KMS-11 (cell line): ENCODE measurements around the gene INTS15.

Experiments
- H2AFZ ChIP-seq: fragments of 200-600 bp; sonication (generic); 2 replicates; pipeline ENCODE4 v1.6.1; 2016; ENCODE audit warnings: antibody characterized with exemption, mixed run types, low read depth
- H3K27ac ChIP-seq: fragments of 200-600 bp; sonication (generic); 2 replicates; pipeline ENCODE4 v1.6.1; 2016; ENCODE audit warnings: mild to moderate bottlenecking, mixed run types
- H3K27me3 ChIP-seq: fragments of 200-600 bp; sonication (generic); 2 replicates; pipeline ENCODE4 v1.6.1; 2017; ENCODE audit warnings: mild to moderate bottlenecking, low read depth, mixed run types, moderate library complexity; ENCODE audit not compliant: insufficient read depth
- H3K36me3 ChIP-seq: fragments of 200-600 bp; sonication (generic); 2 replicates; pipeline ENCODE4 v1.6.1; 2017; ENCODE audit warnings: mild to moderate bottlenecking, mixed run types; ENCODE audit not compliant: insufficient read depth
- H3K4me1 ChIP-seq: fragments of 200-600 bp; sonication (generic); 2 replicates; pipeline ENCODE4 v1.6.1; 2016; ENCODE audit warnings: mild to moderate bottlenecking, low read depth, mixed run types; ENCODE audit not compliant: poor library complexity, severe bottlenecking
- H3K4me2 ChIP-seq: fragments of 200-600 bp; sonication (generic); 2 replicates; pipeline ENCODE4 v1.7.0; 2016; ENCODE audit warnings: mild to moderate bottlenecking, mixed run types
- H3K4me3 ChIP-seq: fragments of 200-600 bp; sonication (generic); IDR thresholded peaks from 2 replicates; pipeline ENCODE4 v1.6.1; 2017; ENCODE audit warnings: low read depth, low read length, mixed read lengths; ENCODE audit not compliant: insufficient read depth
- H3K79me2 ChIP-seq: fragments of 200-600 bp; sonication (generic); 2 replicates; pipeline ENCODE4 v1.6.1; 2016; ENCODE audit warnings: low read depth, mixed run types; ENCODE audit not compliant: insufficient read depth
- H3K9ac ChIP-seq: fragments of 200-600 bp; sonication (generic); 2 replicates; pipeline ENCODE4 v1.6.1; 2016; ENCODE audit warnings: mild to moderate bottlenecking, mixed run types
- H4K20me1 ChIP-seq: fragments of 200-600 bp; sonication (generic); 2 replicates; pipeline ENCODE4 v1.6.1; 2016; ENCODE audit warnings: mild to moderate bottlenecking, mixed run types; ENCODE audit not compliant: insufficient read depth
- CTCF ChIP-seq: fragments of 200-600 bp; sonication (generic); conservative IDR thresholded peaks from 2 replicates; pipeline ENCODE4 v1.6.1; 2017; ENCODE audit warnings: low read depth, mild to moderate bottlenecking, antibody characterized with exemption, low read length, moderate library complexity, mixed read lengths

Gene INTS15

DNA sequence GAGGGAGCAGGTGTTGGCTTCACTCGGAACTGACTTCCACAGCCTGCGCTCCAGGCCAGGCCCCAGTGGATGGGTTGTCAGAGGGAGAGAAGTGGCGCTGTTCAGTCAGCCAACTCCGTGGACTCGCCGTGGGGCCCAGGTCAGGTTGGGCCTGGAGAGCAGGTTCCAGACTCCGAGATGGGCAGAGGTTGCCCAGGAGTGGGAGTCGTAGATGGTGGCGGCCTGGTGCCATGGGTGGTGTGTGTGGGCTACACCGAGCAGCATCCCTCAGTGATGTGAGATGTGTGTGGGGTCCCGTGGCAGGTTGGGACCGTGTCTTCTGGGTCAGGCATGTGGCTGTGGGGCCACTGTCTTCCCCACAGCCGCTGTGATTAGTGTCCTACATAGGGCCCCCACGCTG is 57.7 kb downstream of the INTS15 start:
- no peaks in the 10 kb centered on the region; the same call in 1 of the 2 replicates for H3K36me3 ChIP-seq
- no peak overlapping the region for H3K9ac ChIP-seq
- no peaks in the 10 kb centered on the region for H3K4me1 ChIP-seq
- no peak overlapping the region for H3K27ac ChIP-seq
- H3K79me2 ChIP-seq, result no peaks in the 10 kb centered on the region
- H4K20me1 ChIP-seq, result no peaks in the 10 kb centered on the region
- H3K27me3 ChIP-seq, result no peaks in the 10 kb centered on the region
- H3K4me2 ChIP-seq, result no peak overlapping the region
- no peak for TF ChIP-seq CTCF
- H3K4me3 ChIP-seq, result no peak overlapping the region
- no peak overlapping the region for H2AFZ ChIP-seq

GRCh38 chr7:6648066-6648814 is 58.4 kb downstream of the INTS15 start:
- Histone ChIP-seq H3K36me3 (no peaks in the 10 kb centered on the region; the same call in 1 of the 2 replicates), H4K20me1 (no peaks in the 10 kb centered on the region), H3K27ac (no peak overlapping the region), H3K27me3 (no peaks in the 10 kb centered on the region), H3K4me1 (no peaks in the 10 kb centered on the region), H3K4me3 (no peak overlapping the region), H3K4me2 (no peak overlapping the region), H2AFZ (no peak overlapping the region), H3K9ac (no peak overlapping the region), H3K79me2 (no peaks in the 10 kb centered on the region)
- no peak for TF ChIP-seq CTCF

GRCh38 chr7:6648815-6649104 is 58.9 kb downstream of the INTS15 start:
- no peaks in the 10 kb centered on the region; the same call in 1 of the 2 replicates for H3K36me3 ChIP-seq
- no peaks in the 10 kb centered on the region for H3K79me2 ChIP-seq
- H3K4me3 ChIP-seq, result no peak overlapping the region
- no peaks in the 10 kb centered on the region for H3K27me3 ChIP-seq
- H3K4me1 ChIP-seq, result no peaks in the 10 kb centered on the region
- no peak overlapping the region for H3K4me2 ChIP-seq
- no peak overlapping the region for H2AFZ ChIP-seq
- H3K9ac ChIP-seq, result no peak overlapping the region
- H3K27ac ChIP-seq, result no peak overlapping the region
- no peaks in the 10 kb centered on the region for H4K20me1 ChIP-seq
- TF ChIP-seq CTCF, result no peak

DNA sequence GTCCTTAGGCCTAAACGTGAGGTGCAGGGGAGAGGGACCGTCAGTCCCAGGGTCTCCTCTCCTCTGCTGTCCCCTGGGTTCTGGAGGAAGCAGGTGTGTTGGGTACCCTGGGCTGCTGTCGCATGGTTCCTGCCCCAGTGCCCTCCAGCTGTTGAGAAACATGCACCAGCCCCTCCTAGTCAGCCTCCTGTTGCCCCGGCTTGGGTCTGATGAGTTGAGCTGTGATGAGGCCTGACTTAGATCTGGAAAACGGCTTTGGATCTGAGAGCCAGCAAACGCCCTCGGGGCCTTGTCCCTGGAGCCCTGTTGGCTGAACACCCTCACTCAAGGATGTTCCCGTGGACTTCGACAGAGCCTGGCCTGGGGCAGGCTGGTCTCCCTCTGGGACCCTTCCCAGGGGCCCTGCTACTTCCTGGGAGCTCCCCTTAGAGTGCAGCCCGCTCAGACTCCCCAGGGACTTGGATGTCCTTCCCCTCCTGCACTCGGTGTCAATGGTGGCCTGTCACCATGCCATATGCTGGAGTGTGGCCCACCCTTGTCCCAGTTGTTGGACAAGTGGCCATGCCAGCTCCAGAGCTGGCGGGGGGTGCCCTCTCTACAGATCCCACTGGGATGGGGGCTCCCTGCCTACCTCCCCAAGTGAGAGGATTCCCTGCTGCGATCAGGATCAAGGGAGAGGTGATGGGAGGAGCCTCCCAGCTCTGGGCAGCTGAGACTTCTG is 59.6 kb downstream of the INTS15 start:
- H3K27ac ChIP-seq, result no peak overlapping the region
- H3K9ac ChIP-seq, result no peak overlapping the region
- H3K4me2 ChIP-seq, result no peak overlapping the region

More for the DNA sequence above, 59.6 kb downstream of the INTS15 start:
- H4K20me1 ChIP-seq, result no peaks in the 10 kb centered on the region
- no peaks in the 10 kb centered on the region for H3K79me2 ChIP-seq
- TF ChIP-seq CTCF, result no peak
- H3K4me3 ChIP-seq, result no peak overlapping the region
- H3K27me3 ChIP-seq, result no peaks in the 10 kb centered on the region
- no peak overlapping the region for H2AFZ ChIP-seq
- no peaks in the 10 kb centered on the region; the same call in 1 of the 2 replicates for H3K36me3 ChIP-seq
- H3K4me1 ChIP-seq, result no peaks in the 10 kb centered on the region
